GM23338 (cell line): ENCODE data around the gene TRPC3. TPM values are rescaled to one million over a fixed set of nuclear protein-coding genes. Genes with fewer than 3 reads are reported as not detected.
A peak's percentile ranks its signal among the peaks of the same experiment; 100 is the strongest.

Experiments used
- ATAC-seq: fragments of 200-7000 bp; cut with Tn5 transposase; 3 replicates; pipeline ENCODE4 v1.9.1; 2020
- DNase-seq: peaks from one replicate; pipeline ENCODE4 v3.0.0-alpha.2; 2015; ENCODE audit warnings: low spot score
- H2AFZ ChIP-seq: fragments of 200-600 bp; sonication (generic); 2 replicates; pipeline ENCODE4 v1.8.0; 2016; ENCODE audit warnings: antibody characterized with exemption, mild to moderate bottlenecking, moderate library complexity
- H3F3A ChIP-seq: fragments of 200-600 bp; sonication (generic); replicated peaks from 2 replicates; pipeline ENCODE4 v1.8.0; 2017; ENCODE audit warnings: antibody characterized with exemption, mixed run types, low read depth
- H3K27ac ChIP-seq: fragments of 200-600 bp; sonication (generic); 2 replicates; pipeline ENCODE4 v1.6.1; 2016; ENCODE audit warnings: low read depth
- H3K27me3 ChIP-seq: fragments of 200-600 bp; sonication (generic); 2 replicates; pipeline ENCODE4 v1.8.0; 2016; ENCODE audit warnings: mild to moderate bottlenecking, mixed run types, moderate library complexity; ENCODE audit not compliant: insufficient read depth
- H3K36me3 ChIP-seq: fragments of 200-600 bp; sonication (generic); 2 replicates; pipeline ENCODE4 v1.8.0; 2016; ENCODE audit warnings: mild to moderate bottlenecking; ENCODE audit not compliant: insufficient read depth
- H3K4me1 ChIP-seq: fragments of 200-600 bp; sonication (generic); 2 replicates; pipeline ENCODE4 v1.8.0; 2016; ENCODE audit warnings: mild to moderate bottlenecking, moderate library complexity; ENCODE audit not compliant: insufficient read depth
- H3K4me2 ChIP-seq: fragments of 200-600 bp; sonication (generic); 2 replicates; pipeline ENCODE4 v1.7.1; 2017; ENCODE audit warnings: mixed run types
- H3K4me3 ChIP-seq: fragments of 200-600 bp; sonication (generic); 2 replicates; pipeline ENCODE4 v1.6.1; 2016; ENCODE audit warnings: mixed run types
- H3K79me2 ChIP-seq: fragments of 200-600 bp; sonication (generic); replicated peaks from 2 replicates; pipeline ENCODE4 v1.8.0; 2017; ENCODE audit warnings: mild to moderate bottlenecking; ENCODE audit not compliant: insufficient read depth
- H3K9me2 ChIP-seq: fragments of 200-600 bp; sonication (generic); 2 replicates; pipeline ENCODE4 v1.8.0; 2017; ENCODE audit not compliant: insufficient read depth
- H4K20me1 ChIP-seq: fragments of 200-600 bp; sonication (generic); replicated peaks from 2 replicates; pipeline ENCODE4 v1.8.0; 2017; ENCODE audit warnings: mild to moderate bottlenecking; ENCODE audit not compliant: insufficient read depth
- H3K27ac Mint-ChIP-seq: 2 replicates; pipeline ENCODE4 v1.8.0; 2020; ENCODE audit warnings: inconsistent platforms, mild to moderate bottlenecking, moderate library complexity, mixed read lengths
- H3K27me3 Mint-ChIP-seq: 3 replicates; pipeline ENCODE4 v1.8.0; 2022; ENCODE audit warnings: low read depth, mild to moderate bottlenecking, moderate library complexity, mixed read lengths, inconsistent platforms; ENCODE audit not compliant: insufficient read depth, poor library complexity
- H3K36me3 Mint-ChIP-seq: 3 replicates; pipeline ENCODE4 v1.8.0; 2021; ENCODE audit warnings: low read depth, mild to moderate bottlenecking, inconsistent platforms, moderate library complexity, mixed read lengths
- H3K4me1 Mint-ChIP-seq: 3 replicates; pipeline ENCODE4 v1.8.0; 2020; ENCODE audit warnings: mild to moderate bottlenecking, inconsistent platforms, mixed read lengths
- H3K4me3 Mint-ChIP-seq: 3 replicates; pipeline ENCODE4 v1.8.0; 2021; ENCODE audit warnings: moderate library complexity, mild to moderate bottlenecking, inconsistent platforms, mixed read lengths
- H3K9me3 Mint-ChIP-seq: 3 replicates; pipeline ENCODE4 v1.8.0; 2020; ENCODE audit warnings: moderate library complexity, mild to moderate bottlenecking, inconsistent platforms, mixed read lengths
- CREB1 ChIP-seq: fragments of 250-450 bp; sonication (Bioruptor Pico); IDR thresholded peaks from 2 replicates; pipeline ENCODE4 v1.5.0; 2020; ENCODE audit warnings: low read depth, mild to moderate bottlenecking, moderate library complexity
- EZH2 ChIP-seq: fragments of 200-600 bp; sonication (generic); IDR thresholded peaks from one replicate; pipeline ENCODE4 v1.8.0; 2017; ENCODE audit warnings: antibody characterized with exemption, mild to moderate bottlenecking, low read depth; ENCODE audit not compliant: unreplicated experiment
- JUNB ChIP-seq: IDR thresholded peaks from one replicate; pipeline ENCODE4 v1.6.1; 2016; ENCODE audit warnings: antibody characterized with exemption; ENCODE audit not compliant: unreplicated experiment
- NANOG ChIP-seq: IDR thresholded peaks from 2 replicates; pipeline ENCODE4 v1.6.1; 2016; ENCODE audit warnings: antibody characterized with exemption, borderline replicate concordance
- POLR2AphosphoS5 ChIP-seq: IDR thresholded peaks from 2 replicates; pipeline ENCODE4 v1.6.1; 2016; ENCODE audit warnings: antibody characterized with exemption, low read depth
- REST ChIP-seq: IDR thresholded peaks from one replicate; pipeline ENCODE4 v1.6.1; 2018; ENCODE audit warnings: antibody characterized with exemption; ENCODE audit not compliant: unreplicated experiment
- STAT1 ChIP-seq: IDR thresholded peaks from one replicate; pipeline ENCODE4 v1.6.1; 2016; ENCODE audit warnings: antibody characterized with exemption; ENCODE audit not compliant: unreplicated experiment
- ZNF114 ChIP-seq: fragments of 250-450 bp; sonication (Bioruptor Pico); IDR thresholded peaks from 2 replicates; pipeline ENCODE4 v1.5.0; 2020; ENCODE audit warnings: mild to moderate bottlenecking, moderate library complexity
- ZNF331 ChIP-seq: fragments of 250-450 bp; sonication (Bioruptor Pico); IDR thresholded peaks from 2 replicates; pipeline ENCODE4 v1.5.0; 2020; ENCODE audit warnings: low read depth, mild to moderate bottlenecking, moderate library complexity
- polyA plus RNA-seq: library from polyadenylated mRNA; unstranded; fragments of >200 nt; fragmentation: Nextera tagmentation; extraction: Ambion mirVana; gene quantifications from 2 replicates; pipeline ENCODE4 v1.2.1, GENCODE V29; 2016
- total RNA-seq: library from RNA; depleted of rRNA; stranded (reverse); fragments of >200 nt; shearing (Covaris generic); gene quantifications from 2 replicates; pipeline ENCODE4 v1.2.3, GENCODE V29; 2014
- TF ChIP-seq, protein P1 (sequence below), 2 experiments: fragments of 200-600 bp in 1 of 2; sonication (generic) in 1 of 2; conservative IDR thresholded peaks; 2 replicates each; pipeline versions ENCODE4 v1.5.1 to v1.6.1; 2016 to 2017; ENCODE audit warnings: antibody characterized with exemption in 2 of 2, low read depth in 2 of 2, mild to moderate bottlenecking in 2 of 2, moderate library complexity in 1 of 2
- TF ChIP-seq, protein P2 (sequence below): IDR thresholded peaks from 2 replicates; pipeline ENCODE4 v1.6.1; 2016; ENCODE audit warnings: antibody characterized with exemption

Gene TRPC3
- total and polyA plus RNA-seq, 2 experiments from 2014 or later, result 0.44 to 1.0 TPM

- peak; percentile 93 for DNase-seq
- Histone ChIP-seq H3K79me2 (no peaks in the 10 kb centered on the region), H3K27ac (no peak overlapping the region), H3K27me3 (peaks cover 88% of the 10 kb centered on the region), H3K4me1 (peaks cover 7% of the 10 kb centered on the region; the same call in 1 of the 2 replicates), H3K4me3 (peak overlapping the region; percentile 91), H3K9me2 (no peaks in the 10 kb centered on the region), H3K4me2 (peak overlapping the region; percentile 100), H3K36me3 (no peaks in the 10 kb centered on the region), H2AFZ (peak overlapping the region; percentile 100), H3F3A (0 out of 2 replicates have a peak, but pooled peaks cover 5% of the 10 kb centered on the region), H4K20me1 (no peaks in the 10 kb centered on the region)
- Mint-ChIP-seq H3K4me1 (peaks cover 5% of the 10 kb centered on the region; the same call in 2 of the 3 replicates), H3K9me3 (no peaks in the 10 kb centered on the region; the same call in 2 of the 3 replicates), H3K4me3 (peak overlapping the region; percentile 87), H3K27ac (no peak overlapping the region), H3K36me3 (no peaks in the 10 kb centered on the region; the same call in 2 of the 3 replicates), H3K27me3 (peaks cover 52% of the 10 kb centered on the region)
- ATAC-seq, result peak; percentile 91
- no peak for TF ChIP-seq NANOG
- TF ChIP-seq POLR2AphosphoS5, result no peak
- TF ChIP-seq STAT1, result no peak
- TF ChIP-seq ZNF114, result no peak
- no peak for TF ChIP-seq ZNF331 (CRISPR knock-in tag)
- TF ChIP-seq REST, result no peak
- peak; percentile 54 for TF ChIP-seq EZH2
- TF ChIP-seq, protein P1, sequence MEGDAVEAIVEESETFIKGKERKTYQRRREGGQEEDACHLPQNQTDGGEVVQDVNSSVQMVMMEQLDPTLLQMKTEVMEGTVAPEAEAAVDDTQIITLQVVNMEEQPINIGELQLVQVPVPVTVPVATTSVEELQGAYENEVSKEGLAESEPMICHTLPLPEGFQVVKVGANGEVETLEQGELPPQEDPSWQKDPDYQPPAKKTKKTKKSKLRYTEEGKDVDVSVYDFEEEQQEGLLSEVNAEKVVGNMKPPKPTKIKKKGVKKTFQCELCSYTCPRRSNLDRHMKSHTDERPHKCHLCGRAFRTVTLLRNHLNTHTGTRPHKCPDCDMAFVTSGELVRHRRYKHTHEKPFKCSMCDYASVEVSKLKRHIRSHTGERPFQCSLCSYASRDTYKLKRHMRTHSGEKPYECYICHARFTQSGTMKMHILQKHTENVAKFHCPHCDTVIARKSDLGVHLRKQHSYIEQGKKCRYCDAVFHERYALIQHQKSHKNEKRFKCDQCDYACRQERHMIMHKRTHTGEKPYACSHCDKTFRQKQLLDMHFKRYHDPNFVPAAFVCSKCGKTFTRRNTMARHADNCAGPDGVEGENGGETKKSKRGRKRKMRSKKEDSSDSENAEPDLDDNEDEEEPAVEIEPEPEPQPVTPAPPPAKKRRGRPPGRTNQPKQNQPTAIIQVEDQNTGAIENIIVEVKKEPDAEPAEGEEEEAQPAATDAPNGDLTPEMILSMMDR (conservative IDR thresholded peaks at IDR 0.05; ENCODE audit: low read depth in 2 of 2), result peak; percentile 75 to 86
- TF ChIP-seq CREB1 (CRISPR knock-in tag), result peak; percentile 27; the same call in 1 of the 2 replicates
Measured at GRCh38 chr4:121950212-121950679, 1.6 kb downstream of the TRPC3 start.

DNA sequence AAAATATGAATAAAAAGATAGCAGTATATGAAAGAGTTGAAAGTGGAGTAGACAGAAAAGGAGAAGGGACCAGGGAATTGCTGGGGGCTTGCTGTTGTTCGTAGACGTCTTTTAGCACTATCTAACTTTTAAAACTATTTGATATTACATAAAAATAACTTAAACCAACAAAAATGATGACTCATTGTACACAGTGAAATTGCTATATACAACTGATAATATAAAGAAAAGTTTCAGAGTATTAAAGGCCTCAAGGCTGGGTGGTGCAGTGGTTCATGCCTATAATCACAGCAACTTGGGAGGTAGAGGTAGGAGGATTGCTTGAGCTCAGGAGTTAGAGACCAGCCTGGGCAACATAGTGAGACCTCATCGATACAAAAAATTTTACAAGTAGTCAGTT is 5.2 kb downstream of the TRPC3 start:
- Histone ChIP-seq H3K4me3 (no peak overlapping the region), H3F3A (0 out of 2 replicates have a peak, but pooled peaks cover 5% of the 10 kb centered on the region), H3K4me1 (no peaks in the 10 kb centered on the region), H3K36me3 (no peaks in the 10 kb centered on the region), H3K4me2 (no peak overlapping the region), H3K27me3 (peaks cover 53% of the 10 kb centered on the region), H4K20me1 (no peaks in the 10 kb centered on the region), H3K79me2 (no peaks in the 10 kb centered on the region), H3K27ac (no peak overlapping the region), H3K9me2 (no peaks in the 10 kb centered on the region), H2AFZ (no peak overlapping the region)
- H3K9me3 Mint-ChIP-seq, result no peaks in the 10 kb centered on the region
- H3K4me1 Mint-ChIP-seq, result no peaks in the 10 kb centered on the region; the same call in 2 of the 3 replicates
- no peak overlapping the region for H3K27ac Mint-ChIP-seq
- DNase-seq (no peak), ATAC-seq (no peak)
- H3K36me3 Mint-ChIP-seq, result no peaks in the 10 kb centered on the region; the same call in 2 of the 3 replicates
- H3K27me3 Mint-ChIP-seq, result peaks cover 31% of the 10 kb centered on the region
- no peak overlapping the region for H3K4me3 Mint-ChIP-seq
- TF ChIP-seq CREB1 (CRISPR knock-in tag), result no peak
- no peak for TF ChIP-seq REST
- TF ChIP-seq, protein P2, sequence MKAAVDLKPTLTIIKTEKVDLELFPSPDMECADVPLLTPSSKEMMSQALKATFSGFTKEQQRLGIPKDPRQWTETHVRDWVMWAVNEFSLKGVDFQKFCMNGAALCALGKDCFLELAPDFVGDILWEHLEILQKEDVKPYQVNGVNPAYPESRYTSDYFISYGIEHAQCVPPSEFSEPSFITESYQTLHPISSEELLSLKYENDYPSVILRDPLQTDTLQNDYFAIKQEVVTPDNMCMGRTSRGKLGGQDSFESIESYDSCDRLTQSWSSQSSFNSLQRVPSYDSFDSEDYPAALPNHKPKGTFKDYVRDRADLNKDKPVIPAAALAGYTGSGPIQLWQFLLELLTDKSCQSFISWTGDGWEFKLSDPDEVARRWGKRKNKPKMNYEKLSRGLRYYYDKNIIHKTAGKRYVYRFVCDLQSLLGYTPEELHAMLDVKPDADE, result no peak
- no peak for TF ChIP-seq ZNF114
- no peak for TF ChIP-seq JUNB
- TF ChIP-seq POLR2AphosphoS5, result no peak
